ENCODE data around the gene SLC26A1. TPM values are rescaled to one million over a fixed set of nuclear protein-coding genes. Genes with fewer than 3 reads are reported as not detected.

SLC26A1 gene
- polyA plus RNA-seq, 1 donor from 2014 or later: 0.12 TPM

GRCh38 chr4:971666-972500 lies 21.3 kb downstream of the SLC26A1 start:
- no peak for TF ChIP-seq POLR2AphosphoS5 (IDR thresholded peaks at IDR 0.05)
- no peak for TF ChIP-seq CTCF (IDR thresholded peaks at IDR 0.05; ENCODE audit: poor library complexity, severe bottlenecking)
- TF ChIP-seq RAD21 (conservative IDR thresholded peaks at IDR 0.05): no peak
- TF ChIP-seq REST (IDR thresholded peaks at IDR 0.05; ENCODE audit: borderline replicate concordance): no peak
- no peak for TF ChIP-seq EP300 (conservative IDR thresholded peaks at IDR 0.05; ENCODE audit: poor library complexity, severe bottlenecking)
- no peak for TF ChIP-seq SMC3 (conservative IDR thresholded peaks at IDR 0.05; ENCODE audit: poor library complexity)
- no peak for TF ChIP-seq TAF1 (IDR thresholded peaks at IDR 0.05; ENCODE audit: low read depth)
- TF ChIP-seq EZH2 (IDR thresholded peaks at IDR 0.05; ENCODE audit: borderline replicate concordance, insufficient read depth, low read length, poor library complexity, severe bottlenecking): no peak
- peak overlapping the region; percentile 81 for H3K4me3 ChIP-seq (ENCODE audit: low read length)
- H4K20me1 ChIP-seq (ENCODE audit: insufficient read depth): no peaks in the 10 kb centered on the region
- no peaks in the 10 kb centered on the region for H3K79me2 ChIP-seq (replicated peaks; ENCODE audit: insufficient read depth, low read length)
- no peak overlapping the region for H2AFZ ChIP-seq (ENCODE audit: low read depth, low read length)
- H3K4me2 ChIP-seq (ENCODE audit: low read length): peak overlapping the region; percentile 55
- peaks cover 8% of the 10 kb centered on the region for H3K27me3 ChIP-seq (ENCODE audit: insufficient read depth, low read depth, low read length)
- no peaks in the 10 kb centered on the region for H3F3A ChIP-seq (ENCODE audit: insufficient read depth, low read length, poor library complexity, severe bottlenecking)
- no peaks in the 10 kb centered on the region for H3K9me3 ChIP-seq (ENCODE audit: low read length)
- no peaks in the 10 kb centered on the region for H3K36me3 ChIP-seq (ENCODE audit: insufficient read depth, low read length)
- peak overlapping the region; percentile 76 for H3K9ac ChIP-seq (ENCODE audit: low read length)
- H3K9me2 ChIP-seq (ENCODE audit: insufficient read depth, low read length): no peaks in the 10 kb centered on the region
- no peak overlapping the region for H3K27ac ChIP-seq (ENCODE audit: low read length)

GRCh38 chr4:970854-971520 lies 22.2 kb downstream of the SLC26A1 start:
- Histone ChIP-seq H3K36me3 (ENCODE audit: insufficient read depth, low read length) (no peaks in the 10 kb centered on the region), H3K27me3 (ENCODE audit: insufficient read depth, low read depth, low read length) (peaks cover 8% of the 10 kb centered on the region), H3K9ac (ENCODE audit: low read length) (no peak overlapping the region), H3F3A (ENCODE audit: insufficient read depth, low read length, poor library complexity, severe bottlenecking) (no peaks in the 10 kb centered on the region), H3K4me2 (ENCODE audit: low read length) (no peak overlapping the region), H3K4me3 (ENCODE audit: low read length) (no peak overlapping the region), H2AFZ (ENCODE audit: low read depth, low read length) (no peak overlapping the region), H3K9me2 (ENCODE audit: insufficient read depth, low read length) (no peaks in the 10 kb centered on the region), H3K79me2 (replicated peaks; ENCODE audit: insufficient read depth, low read length) (no peaks in the 10 kb centered on the region), H3K27ac (ENCODE audit: low read length) (no peak overlapping the region), H3K9me3 (ENCODE audit: low read length) (no peaks in the 10 kb centered on the region), H4K20me1 (ENCODE audit: insufficient read depth) (no peaks in the 10 kb centered on the region)
- no peak for TF ChIP-seq REST (IDR thresholded peaks at IDR 0.05; ENCODE audit: borderline replicate concordance)
- no peak for TF ChIP-seq MXI1 (conservative IDR thresholded peaks at IDR 0.05; ENCODE audit: poor library complexity, severe bottlenecking)
- no peak for TF ChIP-seq RAD21 (conservative IDR thresholded peaks at IDR 0.05)
- no peak for TF ChIP-seq TAF1 (IDR thresholded peaks at IDR 0.05; ENCODE audit: low read depth)
- no peak for TF ChIP-seq EP300 (conservative IDR thresholded peaks at IDR 0.05; ENCODE audit: poor library complexity, severe bottlenecking)
- no peak for TF ChIP-seq EZH2 (IDR thresholded peaks at IDR 0.05; ENCODE audit: borderline replicate concordance, insufficient read depth, low read length, poor library complexity, severe bottlenecking)
- no peak for TF ChIP-seq SMC3 (conservative IDR thresholded peaks at IDR 0.05; ENCODE audit: poor library complexity)
- no peak for TF ChIP-seq CTCF (IDR thresholded peaks at IDR 0.05; ENCODE audit: poor library complexity, severe bottlenecking)
- TF ChIP-seq POLR2AphosphoS5 (IDR thresholded peaks at IDR 0.05): no peak

Data from neural cell (in vitro differentiated cells).